Spleen (tissue), 11 donors: ENCODE data around the gene TXLNG. TPM values are rescaled to one million over a fixed set of nuclear protein-coding genes. Genes with fewer than 3 reads are reported as not detected.

ENCODE experiments used
- DNase-seq: peaks from one replicate; pipeline ENCODE4 v3.0.0-alpha.2; 2020
- H3K27ac ChIP-seq, 8 donors: fragments of 200-600 bp; sonication (generic) in 7 of 8; 1 replicate in 4 of 8; 2 replicates in 4 of 8; pipeline versions ENCODE4 v1.5.0 to v1.8.0; 2016 to 2021; ENCODE audit warnings: inconsistent platforms in 4 of 8, mild to moderate bottlenecking in 4 of 8, moderate library complexity in 1 of 8
- H3K27me3 ChIP-seq, 7 donors: fragments of 200-600 bp; sonication (generic) in 6 of 7; replicated peaks in 1 of 7; 1 replicate in 4 of 7; 2 replicates in 3 of 7; pipeline versions ENCODE4 v1.5.0 to v1.8.0; 2016 to 2021; ENCODE audit warnings: inconsistent platforms in 3 of 7, mild to moderate bottlenecking in 1 of 7
- H3K36me3 ChIP-seq, 6 donors: fragments of 200-600 bp; sonication (generic) in 5 of 6; 1 replicate in 4 of 6; 2 replicates in 2 of 6; pipeline versions ENCODE4 v1.5.0 to v1.8.0; 2016 to 2021; ENCODE audit warnings: inconsistent platforms in 2 of 6
- H3K4me1 ChIP-seq, 6 donors: fragments of 200-600 bp; sonication (generic) in 5 of 6; 1 replicate in 3 of 6; 2 replicates in 3 of 6; pipeline versions ENCODE4 v1.5.0 to v1.8.0; 2016 to 2021; ENCODE audit warnings: inconsistent platforms in 3 of 6
- H3K4me3 ChIP-seq, 8 donors: fragments of 200-600 bp; sonication (generic) in 7 of 8; 1 replicate in 4 of 8; 2 replicates in 4 of 8; pipeline versions ENCODE4 v1.5.0 to v1.8.0; 2016 to 2021; ENCODE audit warnings: inconsistent platforms in 4 of 8, mild to moderate bottlenecking in 4 of 8, moderate library complexity in 2 of 8
- H3K9me3 ChIP-seq, 8 donors: fragments of 200-600 bp; sonication (generic) in 7 of 8; 1 replicate in 4 of 8; 2 replicates in 4 of 8; pipeline versions ENCODE4 v1.5.0 to v1.8.0; 2016 to 2021; ENCODE audit warnings: inconsistent platforms in 4 of 8
- POLR2A ChIP-seq, 3 donors: fragments of 450-650 bp; IDR thresholded peaks; one replicate each; pipeline ENCODE4 v1.5.1; 2017; ENCODE audit warnings: antibody characterized with exemption in 3 of 3, mild to moderate bottlenecking in 1 of 3
- POLR2AphosphoS5 ChIP-seq, 3 donors: sonication (generic); formaldehyde crosslinking; IDR thresholded peaks; one replicate each; pipeline ENCODE4 v1.5.1; 2017; ENCODE audit warnings: antibody characterized with exemption in 3 of 3
- WGBS, 5 donors: extraction: QIAGEN DNeasy Blood & Tissue Kit in 3 of 5; methylation state at CpG; one replicate each; pipeline versions ENCODE4 v1.1.5 to v1.1.7; 2013 to 2018; 5-methylcytosine and 5-hydroxymethylcytosine counted together
- intact Hi-C: fragments of 100-400 bp; cut with DNase I; formaldehyde crosslinking; loops from one replicate; pipeline ENCODE4 v1.15.0; 2023; ENCODE audit warnings: low total_unique reads
- polyA plus RNA-seq, 3 donors: library from polyadenylated mRNA; stranded (reverse); fragments of 200-250 nt; gene quantifications; one replicate each; pipeline ENCODE4 v1.2.1, GENCODE V29; 2013
- total RNA-seq, 7 donors: library from RNA; depleted of rRNA in 3 of 7; stranded (reverse); fragments of >200 nt in 3 of 7; fragmentation: NEBNext Ultra II Directional in 4 of 7; extraction: Animal tissue kit (Norgen Biotek cat#: 25700) in 4 of 7; gene quantifications; one replicate each; pipeline versions ENCODE4 v1.1.0 to v1.2.1, GENCODE V29; 2016 to 2021
- TF ChIP-seq, protein P1 (sequence below), 11 experiments: fragments of 200-600 bp in 7 of 11; fragments of 450-650 bp in 4 of 11; sonication (generic) in 4 of 11; IDR thresholded peaks in 8 of 11; conservative IDR thresholded peaks in 3 of 11; 1 replicate in 7 of 11; 2 replicates in 4 of 11; pipeline versions ENCODE4 v1.4.0 to v1.8.0; 2016 to 2021; ENCODE audit warnings: antibody characterized with exemption in 11 of 11, inconsistent platforms in 4 of 11, mild to moderate bottlenecking in 1 of 11
- donor health status: healthy with polysubstance abuse.
- donor health status: DM: no; HTN: no; CAD: no; lungs with moderate emphysema.
- donor health status: DM: no; HTN: no; CAD: no.
- donor health status: Bipolar disorder and iron deficiency.
- donor health status: healthy.
- donor health status: DM: no; HTN: no; CAD: no.
- donor health status: DM: yes; HTN: yes; CAD: no.

TXLNG gene
- total and polyA plus RNA-seq, 10 donors, result 7.8 to 20.2 (median 12.7) TPM

DNA sequence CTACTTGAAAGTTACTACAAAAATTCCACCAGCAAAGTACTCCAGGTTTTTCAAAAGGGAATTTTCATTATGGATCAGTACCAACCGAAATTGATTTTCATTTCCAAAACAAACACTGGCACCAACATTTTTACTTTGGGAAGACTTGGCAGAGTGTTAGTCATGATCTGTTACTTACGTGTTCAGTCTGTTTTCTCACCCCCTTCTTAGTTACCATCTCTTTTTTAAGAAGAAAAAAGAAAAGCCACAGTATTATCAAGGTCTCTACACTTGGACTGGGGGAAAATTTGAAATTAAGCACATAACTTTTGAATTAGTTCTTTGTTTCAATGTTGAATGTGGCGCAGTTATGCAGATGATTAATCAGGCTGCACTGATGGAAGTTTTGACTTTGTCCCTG lies 56.4 kb downstream of the TXLNG start:
- no peaks in the 10 kb centered on the region for H3K9me3 ChIP-seq
- no peak overlapping the region for H3K4me3 ChIP-seq
- no peaks in the 10 kb centered on the region for H3K27me3 ChIP-seq
- 85 to 94% (median 92%) methylated on average over 3 of the region's 3 CpGs for WGBS, 5 donors
- H3K4me1 ChIP-seq, result no peaks in the 10 kb centered on the region
- peaks cover 0 to 100% (median 55%) of the 10 kb centered on the region in 6 donors for H3K36me3 ChIP-seq
- no peak for DNase-seq
- TF ChIP-seq POLR2AphosphoS5 (IDR thresholded peaks at IDR 0.05) (no peak), POLR2A (IDR thresholded peaks at IDR 0.05) (no peak)
- TF ChIP-seq, protein P1, sequence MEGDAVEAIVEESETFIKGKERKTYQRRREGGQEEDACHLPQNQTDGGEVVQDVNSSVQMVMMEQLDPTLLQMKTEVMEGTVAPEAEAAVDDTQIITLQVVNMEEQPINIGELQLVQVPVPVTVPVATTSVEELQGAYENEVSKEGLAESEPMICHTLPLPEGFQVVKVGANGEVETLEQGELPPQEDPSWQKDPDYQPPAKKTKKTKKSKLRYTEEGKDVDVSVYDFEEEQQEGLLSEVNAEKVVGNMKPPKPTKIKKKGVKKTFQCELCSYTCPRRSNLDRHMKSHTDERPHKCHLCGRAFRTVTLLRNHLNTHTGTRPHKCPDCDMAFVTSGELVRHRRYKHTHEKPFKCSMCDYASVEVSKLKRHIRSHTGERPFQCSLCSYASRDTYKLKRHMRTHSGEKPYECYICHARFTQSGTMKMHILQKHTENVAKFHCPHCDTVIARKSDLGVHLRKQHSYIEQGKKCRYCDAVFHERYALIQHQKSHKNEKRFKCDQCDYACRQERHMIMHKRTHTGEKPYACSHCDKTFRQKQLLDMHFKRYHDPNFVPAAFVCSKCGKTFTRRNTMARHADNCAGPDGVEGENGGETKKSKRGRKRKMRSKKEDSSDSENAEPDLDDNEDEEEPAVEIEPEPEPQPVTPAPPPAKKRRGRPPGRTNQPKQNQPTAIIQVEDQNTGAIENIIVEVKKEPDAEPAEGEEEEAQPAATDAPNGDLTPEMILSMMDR (IDR thresholded peaks at IDR 0.05 in 8 of 11, conservative IDR thresholded peaks at IDR 0.05 in 3 of 11), result no peak
- intact Hi-C loops, result no loop called here
- H3K27ac ChIP-seq, result no peak overlapping the region

- no peaks in the 10 kb centered on the region for H3K9me3 ChIP-seq
- no peak for DNase-seq
- no peak overlapping the region for H3K27ac ChIP-seq
- H3K4me3 ChIP-seq, result no peak overlapping the region
- TF ChIP-seq, protein P1 (IDR thresholded peaks at IDR 0.05 in 8 of 11, conservative IDR thresholded peaks at IDR 0.05 in 3 of 11), result no peak
- TF ChIP-seq POLR2A (IDR thresholded peaks at IDR 0.05) (no peak), POLR2AphosphoS5 (IDR thresholded peaks at IDR 0.05) (no peak)
- no peaks in the 10 kb centered on the region for H3K4me1 ChIP-seq
- H3K27me3 ChIP-seq, result no peaks in the 10 kb centered on the region
- H3K36me3 ChIP-seq, result peaks cover 0 to 100% (median 58%) of the 10 kb centered on the region in 6 donors
- intact Hi-C loops, result no loop called here
- WGBS, 5 donors, result 68 to 86% (median 73%) methylated on average over 3 of the region's 3 CpGs
Observed at GRCh38 chrX:16843208-16843909, 57.1 kb downstream of the TXLNG start.

- 87 to 91% (median 91%) methylated on average over 2 of the region's 2 CpGs for WGBS, 5 donors
- intact Hi-C loops, result no loop called here
- Histone ChIP-seq H3K36me3 (peaks cover 0 to 99% (median 49%) of the 10 kb centered on the region in 6 donors), H3K4me3 (no peak overlapping the region), H3K27ac (no peak overlapping the region), H3K9me3 (no peaks in the 10 kb centered on the region), H3K27me3 (no peaks in the 10 kb centered on the region), H3K4me1 (no peaks in the 10 kb centered on the region)
- TF ChIP-seq, protein P1 (IDR thresholded peaks at IDR 0.05 in 8 of 11, conservative IDR thresholded peaks at IDR 0.05 in 3 of 11), result no peak
- TF ChIP-seq POLR2A (IDR thresholded peaks at IDR 0.05), result no peak
- no peak for TF ChIP-seq POLR2AphosphoS5 (IDR thresholded peaks at IDR 0.05)
- DNase-seq, result no peak
Observed at GRCh38 chrX:16845686-16846085, 59.4 kb downstream of the TXLNG start.

DNA sequence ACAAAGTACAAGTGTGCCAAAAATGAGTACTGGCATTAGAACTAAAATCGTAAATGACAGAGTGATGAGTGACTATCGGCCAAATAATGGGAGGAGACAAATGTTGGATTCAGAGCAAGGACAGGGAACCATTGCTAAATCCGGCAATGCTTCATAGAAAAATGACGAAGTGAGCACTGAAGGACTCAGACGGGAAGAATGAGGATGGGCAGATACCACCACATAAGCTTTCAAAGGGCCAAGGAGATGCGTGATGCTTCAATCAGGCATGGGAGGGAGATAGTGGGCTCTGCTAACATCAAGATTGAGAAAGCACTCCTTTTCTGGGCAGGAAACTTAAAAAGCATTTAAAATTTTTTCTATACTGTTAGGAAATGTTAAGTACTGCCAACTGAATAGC lies 62.3 kb downstream of the TXLNG start:
- intact Hi-C loops, result no loop called here
- Histone ChIP-seq H3K36me3 (peaks cover 0 to 99% (median 40%) of the 10 kb centered on the region in 6 donors), H3K9me3 (no peaks in the 10 kb centered on the region), H3K4me3 (no peak overlapping the region), H3K27me3 (no peaks in the 10 kb centered on the region), H3K27ac (no peak overlapping the region), H3K4me1 (no peaks in the 10 kb centered on the region)
- 69 to 94% (median 86%) methylated on average over 6 of the region's 6 CpGs for WGBS, 5 donors
- DNase-seq, result no peak
- TF ChIP-seq POLR2A (IDR thresholded peaks at IDR 0.05) (no peak), POLR2AphosphoS5 (IDR thresholded peaks at IDR 0.05) (no peak)
- TF ChIP-seq, protein P1 (IDR thresholded peaks at IDR 0.05 in 8 of 11, conservative IDR thresholded peaks at IDR 0.05 in 3 of 11), result no peak
